Smooth muscle cell (in vitro differentiated cells): ENCODE results near the gene GALNTL6. TPM values are rescaled to one million over a fixed set of nuclear protein-coding genes. Genes with fewer than 3 reads are reported as not detected.
"Not testable (repeated sequence)": the region's sequence is repeated elsewhere in the genome, so short reads cannot be mapped to it uniquely, and the experiment has no call there.

Experiments
- DNase-seq: peaks from one replicate; lab custom pipeline; 2025; ENCODE audit not compliant: unreplicated experiment; lab: John Stamatoyannopoulos, UW
- H2AFZ ChIP-seq: fragments of 200-600 bp; sonication (generic); 2 replicates; pipeline ENCODE4 v1.6.0; 2016; ENCODE audit warnings: antibody characterized with exemption, low read depth, mild to moderate bottlenecking
- H3F3A ChIP-seq: fragments of 200-600 bp; sonication (generic); 2 replicates; pipeline ENCODE4 v1.6.0; 2017; ENCODE audit warnings: antibody characterized with exemption, low read depth
- H3K27ac ChIP-seq: fragments of 200-600 bp; sonication (generic); 2 replicates; pipeline ENCODE4 v1.5.1; 2016; ENCODE audit warnings: low read depth, mild to moderate bottlenecking
- H3K27me3 ChIP-seq: fragments of 200-600 bp; sonication (generic); 2 replicates; pipeline ENCODE4 v1.6.1; 2016; ENCODE audit warnings: low read depth, mild to moderate bottlenecking
- H3K36me3 ChIP-seq: fragments of 200-600 bp; sonication (generic); 2 replicates; pipeline ENCODE4 v1.5.1; 2016; ENCODE audit warnings: low read depth
- H3K4me1 ChIP-seq: fragments of 200-600 bp; sonication (generic); 2 replicates; pipeline ENCODE4 v1.5.1; 2016; ENCODE audit warnings: low read depth
- H3K4me2 ChIP-seq: fragments of 200-600 bp; sonication (generic); 2 replicates; pipeline ENCODE4 v1.6.0; 2016; ENCODE audit warnings: mild to moderate bottlenecking
- H3K4me3 ChIP-seq: fragments of 200-600 bp; sonication (generic); 2 replicates; pipeline ENCODE4 v1.5.1; 2016; ENCODE audit warnings: mild to moderate bottlenecking
- H3K79me2 ChIP-seq: fragments of 200-600 bp; sonication (generic); 2 replicates; pipeline ENCODE4 v1.6.0; 2016; ENCODE audit warnings: low read depth, mild to moderate bottlenecking
- H3K9ac ChIP-seq: fragments of 200-600 bp; sonication (generic); 2 replicates; pipeline ENCODE4 v1.6.0; 2016; ENCODE audit warnings: low read depth
- H3K9me3 ChIP-seq: fragments of 200-600 bp; sonication (generic); replicated peaks from 2 replicates; pipeline ENCODE4 v1.5.1; 2016; ENCODE audit warnings: low read depth
- H4K20me1 ChIP-seq: fragments of 200-600 bp; sonication (generic); 2 replicates; pipeline ENCODE4 v1.6.0; 2016; ENCODE audit warnings: low read depth
- CTCF ChIP-seq: fragments of 200-600 bp; sonication (generic); IDR thresholded peaks from 2 replicates; pipeline ENCODE4 v1.5.1; 2017; ENCODE audit warnings: borderline replicate concordance, mild to moderate bottlenecking, antibody characterized with exemption; ENCODE audit not compliant: insufficient read depth, poor library complexity, severe bottlenecking
- WGBS: methylation state at CpG from one replicate; pipeline ENCODE4 v1.1.7; 2016; ENCODE audit warnings: low lambda C conversion rate; 5-methylcytosine and 5-hydroxymethylcytosine counted together
- polyA plus RNA-seq: library from polyadenylated mRNA; unstranded; fragments of >200 nt; fragmentation: Nextera tagmentation; extraction: Ambion mirVana; gene quantifications from 2 replicates; pipeline ENCODE4 v1.2.1, GENCODE V29; 2016
- total RNA-seq: library from RNA; depleted of rRNA; stranded (reverse); fragments of >200 nt; gene quantifications from 2 replicates; pipeline ENCODE4 v1.2.3, GENCODE V29; 2014

GALNTL6 gene
- total and polyA plus RNA-seq, 2 experiments from 2014 or later: 0.18 to 1.3 TPM

GRCh38 chr4:173039617-173040577 is 1226.7 kb downstream of the GALNTL6 start:
- H3K4me2 ChIP-seq: no peak overlapping the region
- WGBS: 75% methylated on average over 5 of the region's 5 CpGs

GRCh38 chr4:173041482-173041881 is 1228.3 kb downstream of the GALNTL6 start:
- Histone ChIP-seq H3K36me3 (no peaks in the 10 kb centered on the region), H4K20me1 (no peaks in the 10 kb centered on the region), H3K9me3 (no peaks in the 10 kb centered on the region), H3F3A (no peaks in the 10 kb centered on the region), H3K79me2 (no peaks in the 10 kb centered on the region), H3K27ac (no peak overlapping the region), H3K9ac (no peak overlapping the region), H3K4me3 (no peak overlapping the region), H3K4me2 (no peak overlapping the region), H3K4me1 (peaks cover 21% of the 10 kb centered on the region), H2AFZ (no peak overlapping the region), H3K27me3 (no peaks in the 10 kb centered on the region)
- 94% methylated on average over 1 of the region's 1 CpG for WGBS
- DNase-seq: no peak
- no peak for TF ChIP-seq CTCF

More at GRCh38 chr4:173039617-173040577, 1226.7 kb downstream of the GALNTL6 start:
- TF ChIP-seq CTCF: no peak
- Histone ChIP-seq H3K4me3 (no peak overlapping the region), H3F3A (no peaks in the 10 kb centered on the region), H3K9me3 (no peaks in the 10 kb centered on the region), H3K27me3 (no peaks in the 10 kb centered on the region), H4K20me1 (no peaks in the 10 kb centered on the region), H2AFZ (no peak overlapping the region), H3K27ac (no peak overlapping the region), H3K9ac (no peak overlapping the region), H3K4me1 (peaks cover 21% of the 10 kb centered on the region), H3K79me2 (no peaks in the 10 kb centered on the region), H3K36me3 (no peaks in the 10 kb centered on the region)
- DNase-seq: no peak

GRCh38 chr4:173042139-173042538 is 1228.9 kb downstream of the GALNTL6 start:
- not testable (repeated sequence) for H3K27me3 ChIP-seq, H3K36me3 ChIP-seq, H3K79me2 ChIP-seq, H3K9ac ChIP-seq, H4K20me1 ChIP-seq, DNase-seq, H3F3A ChIP-seq, H3K4me2 ChIP-seq, H3K27ac ChIP-seq, H2AFZ ChIP-seq, H3K4me3 ChIP-seq, H3K9me3 ChIP-seq
- H3K4me1 ChIP-seq: peaks cover 21% of the 10 kb centered on the region
- WGBS: 97% methylated on average over 1 of the region's 1 CpG

- H3K4me2 ChIP-seq: no peak overlapping the region
- no peaks in the 10 kb centered on the region for H3K27me3 ChIP-seq
- H3K79me2 ChIP-seq: no peaks in the 10 kb centered on the region
- WGBS: 93% methylated on average over 1 of the region's 1 CpG
- no peak overlapping the region for H3K9ac ChIP-seq
- no peak for TF ChIP-seq CTCF
- no peak overlapping the region for H3K27ac ChIP-seq
- H3K4me1 ChIP-seq: peaks cover 7% of the 10 kb centered on the region
- no peak overlapping the region for H2AFZ ChIP-seq
- no peaks in the 10 kb centered on the region for H3F3A ChIP-seq
- no peak for DNase-seq
- H3K9me3 ChIP-seq: no peaks in the 10 kb centered on the region
- no peaks in the 10 kb centered on the region for H3K36me3 ChIP-seq
- no peaks in the 10 kb centered on the region for H4K20me1 ChIP-seq
- no peak overlapping the region for H3K4me3 ChIP-seq
These were observed 1231.1 kb downstream of the GALNTL6 start for GRCh38 chr4:173044340-173044739.
